CD14-positive monocyte (primary cell): ENCODE results near the gene SAT2. TPM values are rescaled to one million over a fixed set of nuclear protein-coding genes. Genes with fewer than 3 reads are reported as not detected.

Experiments used
- DNase-seq, 3 donors: peaks; one replicate each; pipeline ENCODE4 v3.0.0-alpha.2; 2011 to 2022
- H2AFZ ChIP-seq: 2 replicates; pipeline ENCODE4 v1.6.0; 2012; ENCODE audit warnings: mild to moderate bottlenecking, low read depth, low read length, inconsistent platforms; ENCODE audit not compliant: insufficient read depth, poor library complexity, severe bottlenecking
- H3K27ac ChIP-seq, 2 donors: 1 replicate in 1 of 2; 2 replicates in 1 of 2; pipeline ENCODE4 v1.5.1; 2012 to 2013; ENCODE audit warnings: low read length in 2 of 2, control low read depth in 1 of 2, inconsistent platforms in 1 of 2, low read depth in 1 of 2, mild to moderate bottlenecking in 1 of 2
- H3K27me3 ChIP-seq, 2 donors: one replicate each; pipeline versions ENCODE4 v1.6.0 to v1.6.1; 2011 to 2013; ENCODE audit warnings: low read length in 2 of 2; ENCODE audit not compliant: control insufficient read depth in 2 of 2, insufficient read depth in 2 of 2
- H3K36me3 ChIP-seq, 2 donors: replicated peaks in 1 of 2; 1 replicate in 1 of 2; 2 replicates in 1 of 2; pipeline versions ENCODE4 v1.5.1 to v1.6.1; 2012 to 2013; ENCODE audit warnings: low read length in 2 of 2, control low read depth in 1 of 2, inconsistent platforms in 1 of 2, mild to moderate bottlenecking in 1 of 2; ENCODE audit not compliant: insufficient read depth in 2 of 2, control insufficient read depth in 1 of 2
- H3K4me1 ChIP-seq, 2 donors: 1 replicate in 1 of 2; 2 replicates in 1 of 2; pipeline versions ENCODE4 v1.5.1 to v1.6.1; 2012 to 2013; ENCODE audit warnings: low read length in 2 of 2, control low read depth in 1 of 2, inconsistent platforms in 1 of 2, mild to moderate bottlenecking in 1 of 2, moderate library complexity in 1 of 2; ENCODE audit not compliant: insufficient read depth in 2 of 2, control insufficient read depth in 1 of 2
- H3K4me2 ChIP-seq: replicated peaks from 2 replicates; pipeline ENCODE3; 2012; ENCODE audit warnings: low read length, moderate library complexity, mild to moderate bottlenecking; ENCODE audit not compliant: poor library complexity, severe bottlenecking; ENCODE audit errors: extremely low read depth
- H3K4me3 ChIP-seq, 3 experiments: fragments of 200-600 bp in 1 of 3; sonication (generic) in 1 of 3; replicated peaks in 1 of 3; 1 replicate in 2 of 3; 2 replicates in 1 of 3; pipeline ENCODE4 v1.5.1; 2011 to 2013; ENCODE audit warnings: low read length in 3 of 3, mild to moderate bottlenecking in 3 of 3, control low read depth in 2 of 3, low read depth in 2 of 3, inconsistent platforms in 1 of 3, moderate library complexity in 1 of 3
- H3K79me2 ChIP-seq: 2 replicates; pipeline ENCODE4 v1.6.0; 2012; ENCODE audit warnings: mild to moderate bottlenecking, control low read depth, inconsistent platforms, low read length, moderate library complexity; ENCODE audit not compliant: insufficient read depth
- H3K9ac ChIP-seq: 2 replicates; pipeline ENCODE4 v1.6.0; 2017; ENCODE audit warnings: low read length, mild to moderate bottlenecking; ENCODE audit not compliant: insufficient read depth, poor library complexity, severe bottlenecking
- H3K9me3 ChIP-seq, 2 donors: replicated peaks in 1 of 2; 1 replicate in 1 of 2; 2 replicates in 1 of 2; pipeline versions ENCODE4 v1.5.1 to v1.6.1; 2012 to 2013; ENCODE audit warnings: low read length in 2 of 2, control low read depth in 1 of 2; ENCODE audit not compliant: control insufficient read depth in 1 of 2, insufficient read depth in 1 of 2
- H4K20me1 ChIP-seq: 2 replicates; pipeline ENCODE4 v1.6.0; 2012; ENCODE audit warnings: mild to moderate bottlenecking, low read length, control low read depth, moderate library complexity; ENCODE audit not compliant: insufficient read depth
- H3K27ac Mint-ChIP-seq, 7 donors: one replicate each; pipeline ENCODE4 v1.8.0; 2020; ENCODE audit warnings: mild to moderate bottlenecking in 7 of 7, mixed read lengths in 7 of 7, moderate library complexity in 6 of 7, inconsistent platforms in 2 of 7
- H3K27me3 Mint-ChIP-seq, 3 donors: one replicate each; pipeline ENCODE4 v1.8.0; 2021 to 2022; ENCODE audit warnings: low read depth in 3 of 3, mild to moderate bottlenecking in 3 of 3, mixed read lengths in 3 of 3, moderate library complexity in 3 of 3, inconsistent platforms in 1 of 3
- H3K36me3 Mint-ChIP-seq, 2 donors: one replicate each; pipeline ENCODE4 v1.8.0; 2020; ENCODE audit warnings: mixed read lengths in 2 of 2, inconsistent platforms in 1 of 2, mild to moderate bottlenecking in 1 of 2
- H3K4me1 Mint-ChIP-seq: one replicate; pipeline ENCODE4 v1.8.0; 2020; ENCODE audit warnings: mild to moderate bottlenecking, mixed read lengths
- H3K4me3 Mint-ChIP-seq, 2 donors: one replicate each; pipeline ENCODE4 v1.8.0; 2020; ENCODE audit warnings: mild to moderate bottlenecking in 2 of 2, mixed read lengths in 2 of 2, moderate library complexity in 1 of 2
- H3K9me3 Mint-ChIP-seq, 7 donors: one replicate each; pipeline ENCODE4 v1.8.0; 2020 to 2022; ENCODE audit warnings: mixed read lengths in 7 of 7, mild to moderate bottlenecking in 6 of 7, moderate library complexity in 6 of 7, inconsistent platforms in 2 of 7
- WGBS: methylation state at CpG from one replicate; pipeline ENCODE4 v1.1.5; 2013; ENCODE audit warnings: missing lambda C conversion rate; ENCODE audit not compliant: insufficient coverage; 5-methylcytosine and 5-hydroxymethylcytosine counted together
- intact Hi-C, 2 donors: fragments of 100-400 bp; cut with micrococcal nuclease; formaldehyde crosslinking; loops; one replicate each; pipeline versions ENCODE4 v1.15.0 to v1.15.1; 2023
- polyA plus RNA-seq, 3 donors: library from polyadenylated mRNA; depleted of rRNA in 1 of 3; unstranded in 2 of 3; stranded (reverse) in 1 of 3; fragments of 300-500 nt in 2 of 3; fragments of >200 nt in 1 of 3; fragmentation: Illumina TruSeq in 2 of 3; gene quantifications; 1 replicate in 2 of 3; 2 replicates in 1 of 3; pipeline ENCODE4 v1.2.3, GENCODE V29; 2012 to 2021
- TF ChIP-seq, protein P1 (sequence below): fragments of 200-600 bp; IDR thresholded peaks from one replicate; pipeline ENCODE4 v1.8.0; 2022; ENCODE audit warnings: antibody characterized with exemption, mild to moderate bottlenecking

SAT2 gene
- polyA plus RNA-seq, 3 donors: 83.4 to 155 (median 89.8) TPM

DNA sequence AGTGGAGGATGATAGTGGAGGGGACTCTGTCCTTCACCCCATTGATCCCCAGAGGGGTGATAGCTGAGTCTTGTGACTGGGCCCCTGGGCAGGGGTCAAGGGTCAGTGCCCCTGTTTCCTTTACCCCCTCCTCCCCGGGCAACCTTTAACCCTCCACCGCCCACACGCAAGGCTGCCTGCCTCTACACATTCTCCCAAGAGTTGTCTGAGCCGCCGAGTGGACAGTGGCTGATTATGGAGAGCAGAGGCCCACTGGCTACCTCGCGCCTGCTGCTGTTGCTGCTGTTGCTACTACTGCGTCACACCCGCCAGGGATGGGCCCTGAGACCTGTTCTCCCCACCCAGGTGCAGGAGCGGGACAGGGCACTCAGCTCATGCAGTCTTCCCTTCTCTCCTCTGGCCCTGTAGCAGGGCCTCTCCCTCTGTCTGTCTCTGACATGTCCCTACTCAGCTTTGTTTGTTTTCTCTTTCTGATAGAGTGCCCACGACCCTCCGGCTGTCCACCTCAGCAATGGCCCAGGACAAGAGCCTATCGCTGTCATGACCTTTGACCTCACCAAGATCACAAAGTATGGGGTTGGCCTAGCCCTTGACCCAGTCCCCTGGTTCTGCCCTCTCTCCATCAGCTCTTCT, 2.4 kb upstream of the SAT2 start, which contains the start of gene SHBG:
SHBG (plus strand) TSS at position 197 of the 633 bp plus-strand sequence; CDS start at position 235, 38 bp downstream.
- no peak within 1 kb of the TSS for H3K4me3 Mint-ChIP-seq

DNA sequence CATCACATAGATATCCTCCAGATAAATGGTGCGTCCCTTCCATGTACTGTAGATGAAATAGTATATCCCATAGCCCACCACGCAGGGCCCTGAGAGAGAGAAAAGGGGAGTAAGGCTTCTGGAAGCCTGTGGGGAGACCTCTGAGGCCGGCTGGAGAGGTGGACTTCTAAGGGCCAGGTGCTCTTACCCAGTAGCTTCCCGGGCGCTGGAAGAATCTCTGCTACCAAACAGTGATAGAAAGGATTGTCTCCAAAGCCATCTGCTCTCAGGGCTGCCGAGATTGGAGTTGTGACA, 718 bp downstream of the SAT2 start:
- peak overlapping the region; percentile 97 for H3K4me2 ChIP-seq
- WGBS: 50% methylated on average over 1 of the region's 6 CpGs
- no peaks in the 10 kb centered on the region for H4K20me1 ChIP-seq
- H3K79me2 ChIP-seq: peaks cover 13% of the 10 kb centered on the region
- peaks cover 3 to 14% of the 10 kb centered on the region in 2 donors for H3K36me3 Mint-ChIP-seq
- DNase-seq: no peak
- H3K9me3 Mint-ChIP-seq: peaks cover 0 to 2% (median 0%) of the 10 kb centered on the region in 7 donors
- H3K27ac Mint-ChIP-seq: peak overlapping the region; percentile 93 to 97 (median 95)
- peaks cover 19 to 22% of the 10 kb centered on the region in 2 donors for H3K4me1 ChIP-seq
- peak overlapping the region; percentile 69 to 97 (median 80) for H3K4me3 ChIP-seq
- TF ChIP-seq, protein P1, sequence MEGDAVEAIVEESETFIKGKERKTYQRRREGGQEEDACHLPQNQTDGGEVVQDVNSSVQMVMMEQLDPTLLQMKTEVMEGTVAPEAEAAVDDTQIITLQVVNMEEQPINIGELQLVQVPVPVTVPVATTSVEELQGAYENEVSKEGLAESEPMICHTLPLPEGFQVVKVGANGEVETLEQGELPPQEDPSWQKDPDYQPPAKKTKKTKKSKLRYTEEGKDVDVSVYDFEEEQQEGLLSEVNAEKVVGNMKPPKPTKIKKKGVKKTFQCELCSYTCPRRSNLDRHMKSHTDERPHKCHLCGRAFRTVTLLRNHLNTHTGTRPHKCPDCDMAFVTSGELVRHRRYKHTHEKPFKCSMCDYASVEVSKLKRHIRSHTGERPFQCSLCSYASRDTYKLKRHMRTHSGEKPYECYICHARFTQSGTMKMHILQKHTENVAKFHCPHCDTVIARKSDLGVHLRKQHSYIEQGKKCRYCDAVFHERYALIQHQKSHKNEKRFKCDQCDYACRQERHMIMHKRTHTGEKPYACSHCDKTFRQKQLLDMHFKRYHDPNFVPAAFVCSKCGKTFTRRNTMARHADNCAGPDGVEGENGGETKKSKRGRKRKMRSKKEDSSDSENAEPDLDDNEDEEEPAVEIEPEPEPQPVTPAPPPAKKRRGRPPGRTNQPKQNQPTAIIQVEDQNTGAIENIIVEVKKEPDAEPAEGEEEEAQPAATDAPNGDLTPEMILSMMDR: no peak
- peak overlapping the region; percentile 92 to 93 for H3K4me3 Mint-ChIP-seq
- no peaks in the 10 kb centered on the region for H3K36me3 ChIP-seq
- no peaks in the 10 kb centered on the region for H3K27me3 Mint-ChIP-seq
- H3K27me3 ChIP-seq: no peaks in the 10 kb centered on the region
- peak overlapping the region; percentile 87 to 94 for H3K27ac ChIP-seq
- H2AFZ ChIP-seq: peak overlapping the region; percentile 66
- H3K9me3 ChIP-seq: no peaks in the 10 kb centered on the region
- H3K9ac ChIP-seq: peak overlapping the region; percentile 93
- peaks cover 15% of the 10 kb centered on the region for H3K4me1 Mint-ChIP-seq
- intact Hi-C loops: loop anchor here (5.0 kb wide), 1 partner anchor 60 kb away; the partner anchor contains the start of genes TP53 (in 2 of the 2) and WRAP53 (in 2 of the 2)

More for the DNA sequence above, 2.4 kb upstream of the SAT2 start, which contains the start of gene SHBG:
- H3K27me3 ChIP-seq: no peaks in the 10 kb centered on the region
- H3K4me1 ChIP-seq: peaks cover 23 to 26% of the 10 kb centered on the region in 2 donors
- Mint-ChIP-seq H3K27ac (peak within 1 kb of the TSS in 4 of 7 donors; percentile 12 to 29 (median 14)), H3K9me3 (peaks cover 0 to 3% (median 0%) of the 10 kb centered on the region in 7 donors), H3K27me3 (peaks cover 1 to 3% (median 2%) of the 10 kb centered on the region in 3 donors), H3K36me3 (peaks cover 3 to 11% of the 10 kb centered on the region in 2 donors), H3K4me1 (peaks cover 25% of the 10 kb centered on the region)
- H2AFZ ChIP-seq: no peak within 1 kb of the TSS
- TF ChIP-seq, protein P1: no peak
- no peak within 1 kb of the TSS for H3K27ac ChIP-seq
- intact Hi-C loops: loop anchor here (5.0 kb wide), 1 partner anchor 57 kb away; the partner anchor contains the start of genes TP53 (in 2 of the 2) and WRAP53 (in 2 of the 2)
- WGBS: 95% methylated on average over 8 of the region's 13 CpGs
- DNase-seq: no peak
- H4K20me1 ChIP-seq: no peaks in the 10 kb centered on the region
- H3K4me3 ChIP-seq: no peak within 1 kb of the TSS
- H3K36me3 ChIP-seq: no peaks in the 10 kb centered on the region
- H3K79me2 ChIP-seq: peaks cover 13% of the 10 kb centered on the region
- H3K9me3 ChIP-seq: no peaks in the 10 kb centered on the region
- no peak within 1 kb of the TSS for H3K9ac ChIP-seq
- no peak within 1 kb of the TSS for H3K4me2 ChIP-seq
